Cardiac muscle cell (in vitro differentiated cells and primary cell): Measurements from ENCODE around the gene WNT3. TPM values are rescaled to one million over a fixed set of nuclear protein-coding genes. Genes with fewer than 3 reads are reported as not detected.
A peak's percentile ranks its signal among the peaks of the same experiment; 100 is the strongest.

Experiments
- DNase-seq, 2 donors: peaks; one replicate each; pipeline versions ENCODE4 v3.0.0 to v3.0.0-alpha.2; 2010 to 2017; ENCODE audit warnings: low read depth in 1 of 2, low spot score in 1 of 2
- H3K27ac ChIP-seq: fragments of 200-600 bp; sonication (generic); 2 replicates; pipeline ENCODE4 v1.5.1; 2016
- H3K27me3 ChIP-seq: fragments of 200-600 bp; sonication (generic); 2 replicates; pipeline ENCODE4 v1.6.0; 2016; ENCODE audit warnings: control low read depth
- H3K36me3 ChIP-seq: fragments of 200-600 bp; sonication (generic); 2 replicates; pipeline ENCODE4 v1.5.1; 2016; ENCODE audit warnings: control low read depth
- H3K4me1 ChIP-seq: fragments of 200-600 bp; sonication (generic); 2 replicates; pipeline ENCODE4 v1.8.1; 2017; ENCODE audit warnings: low read depth, mild to moderate bottlenecking, mixed run types
- H3K4me3 ChIP-seq: fragments of 200-600 bp; sonication (generic); 2 replicates; pipeline ENCODE4 v1.5.1; 2016; ENCODE audit warnings: mild to moderate bottlenecking
- H3K9me3 ChIP-seq: fragments of 200-600 bp; sonication (generic); 2 replicates; pipeline ENCODE4 v1.5.1; 2017; ENCODE audit warnings: low read depth, mild to moderate bottlenecking, control low read depth
- polyA plus RNA-seq: library from polyadenylated mRNA; unstranded; fragments of >200 nt; fragmentation: Nextera tagmentation; extraction: Ambion mirVana; gene quantifications from 2 replicates; pipeline ENCODE4 v1.2.1, GENCODE V29; 2016
- total RNA-seq: library from RNA; depleted of rRNA; stranded (reverse); fragments of >200 nt; gene quantifications from 2 replicates; pipeline ENCODE4 v1.2.3, GENCODE V29; 2016
- TF ChIP-seq, protein P1 (sequence below): IDR thresholded peaks from 2 replicates; pipeline ENCODE4 v1.5.1; 2012; ENCODE audit warnings: low read depth, mild to moderate bottlenecking, low read length

The WNT3 gene
- total and polyA plus RNA-seq, 2 experiments from 2014 or later, result 5.8 to 7.3 TPM

GRCh38 chr17:46732160-46732559, 86.3 kb downstream of the WNT3 start:
- DNase-seq, result no peak
- TF ChIP-seq, protein P1, sequence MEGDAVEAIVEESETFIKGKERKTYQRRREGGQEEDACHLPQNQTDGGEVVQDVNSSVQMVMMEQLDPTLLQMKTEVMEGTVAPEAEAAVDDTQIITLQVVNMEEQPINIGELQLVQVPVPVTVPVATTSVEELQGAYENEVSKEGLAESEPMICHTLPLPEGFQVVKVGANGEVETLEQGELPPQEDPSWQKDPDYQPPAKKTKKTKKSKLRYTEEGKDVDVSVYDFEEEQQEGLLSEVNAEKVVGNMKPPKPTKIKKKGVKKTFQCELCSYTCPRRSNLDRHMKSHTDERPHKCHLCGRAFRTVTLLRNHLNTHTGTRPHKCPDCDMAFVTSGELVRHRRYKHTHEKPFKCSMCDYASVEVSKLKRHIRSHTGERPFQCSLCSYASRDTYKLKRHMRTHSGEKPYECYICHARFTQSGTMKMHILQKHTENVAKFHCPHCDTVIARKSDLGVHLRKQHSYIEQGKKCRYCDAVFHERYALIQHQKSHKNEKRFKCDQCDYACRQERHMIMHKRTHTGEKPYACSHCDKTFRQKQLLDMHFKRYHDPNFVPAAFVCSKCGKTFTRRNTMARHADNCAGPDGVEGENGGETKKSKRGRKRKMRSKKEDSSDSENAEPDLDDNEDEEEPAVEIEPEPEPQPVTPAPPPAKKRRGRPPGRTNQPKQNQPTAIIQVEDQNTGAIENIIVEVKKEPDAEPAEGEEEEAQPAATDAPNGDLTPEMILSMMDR, result no peak
- H3K4me3 ChIP-seq, result no peak overlapping the region

GRCh38 chr17:46730679-46731078, 87.8 kb downstream of the WNT3 start:
- Histone ChIP-seq H3K36me3 (no peaks in the 10 kb centered on the region), H3K27ac (no peak overlapping the region), H3K27me3 (no peaks in the 10 kb centered on the region), H3K4me3 (no peak overlapping the region), H3K4me1 (no peaks in the 10 kb centered on the region), H3K9me3 (no peaks in the 10 kb centered on the region)
- TF ChIP-seq, protein P1, result no peak
- no peak for DNase-seq

More at GRCh38 chr17:46732160-46732559, 86.3 kb downstream of the WNT3 start:
- no peaks in the 10 kb centered on the region for H3K36me3 ChIP-seq
- no peak overlapping the region for H3K27ac ChIP-seq
- H3K4me1 ChIP-seq, result no peaks in the 10 kb centered on the region
- no peaks in the 10 kb centered on the region for H3K9me3 ChIP-seq
- H3K27me3 ChIP-seq, result no peaks in the 10 kb centered on the region

DNA sequence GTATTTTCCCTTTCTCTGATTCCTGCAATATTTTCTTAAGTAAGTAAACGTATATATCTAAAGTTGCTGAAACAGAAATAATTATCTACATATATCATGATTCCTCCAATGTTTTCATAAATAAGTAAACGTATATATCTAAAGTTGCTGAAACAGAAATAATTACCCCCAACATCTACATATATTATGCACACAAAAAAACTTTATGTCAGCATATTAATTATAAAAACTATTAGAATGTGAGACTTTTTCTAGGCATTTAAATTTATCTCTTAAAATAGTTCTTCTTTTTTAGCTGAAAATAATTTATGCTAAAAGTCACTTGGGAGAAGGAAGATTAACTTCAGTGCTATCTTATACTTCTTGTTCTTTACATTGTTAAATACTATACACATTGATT, 88.5 kb downstream of the WNT3 start:
- H3K27me3 ChIP-seq, result no peaks in the 10 kb centered on the region
- DNase-seq, result no peak
- no peaks in the 10 kb centered on the region for H3K36me3 ChIP-seq
- H3K4me1 ChIP-seq, result no peaks in the 10 kb centered on the region
- H3K9me3 ChIP-seq, result no peaks in the 10 kb centered on the region
- H3K27ac ChIP-seq, result no peak overlapping the region
- TF ChIP-seq, protein P1, result no peak
- no peak overlapping the region for H3K4me3 ChIP-seq

DNA sequence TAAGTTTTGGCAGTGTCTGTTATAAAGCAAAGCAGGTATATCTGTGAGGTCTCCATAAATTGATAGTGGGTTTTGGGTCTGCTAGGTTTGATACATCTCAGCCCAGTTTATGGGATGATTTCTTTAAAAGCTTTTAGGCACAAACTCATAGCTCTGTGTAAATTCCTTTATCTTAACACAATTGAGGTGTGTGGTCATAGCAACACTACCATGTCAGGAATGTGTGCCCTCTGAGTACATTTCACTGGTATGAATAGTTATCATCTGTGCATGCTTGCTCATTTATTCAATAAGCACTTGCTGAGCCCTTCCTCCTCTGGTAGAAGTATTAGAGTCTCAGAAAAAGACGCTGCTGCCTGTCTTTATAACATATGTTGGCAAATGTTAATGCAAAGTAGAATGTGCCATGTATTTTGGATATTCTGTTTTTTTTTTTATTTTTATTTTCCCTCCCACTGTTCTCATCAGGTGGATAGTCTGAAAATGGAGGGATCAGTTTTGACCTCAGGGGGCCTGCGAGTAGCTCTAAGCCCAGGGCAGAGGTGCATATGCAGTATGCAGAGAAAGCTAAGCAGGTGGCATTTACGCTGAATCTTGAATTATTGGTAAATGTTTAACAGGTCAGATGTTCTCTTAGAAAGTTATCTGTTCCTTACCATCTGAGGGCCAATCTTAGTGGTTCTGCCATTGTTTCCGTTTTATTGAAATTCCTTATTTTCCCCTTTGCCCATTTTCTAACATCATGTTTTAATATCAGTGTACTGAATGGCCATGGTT, 90.7 kb downstream of the WNT3 start:
- no peaks in the 10 kb centered on the region for H3K4me1 ChIP-seq
- TF ChIP-seq, protein P1, result no peak
- DNase-seq, result peak in 1 of 2 donors; percentile 53
- no peak overlapping the region for H3K4me3 ChIP-seq
- H3K27me3 ChIP-seq, result no peaks in the 10 kb centered on the region
- no peaks in the 10 kb centered on the region for H3K36me3 ChIP-seq
- no peak overlapping the region for H3K27ac ChIP-seq
- H3K9me3 ChIP-seq, result no peaks in the 10 kb centered on the region

GRCh38 chr17:46726206-46726605, 92.3 kb downstream of the WNT3 start:
- Histone ChIP-seq H3K4me1 (no peaks in the 10 kb centered on the region), H3K27ac (no peak overlapping the region), H3K9me3 (no peaks in the 10 kb centered on the region), H3K27me3 (no peaks in the 10 kb centered on the region), H3K36me3 (no peaks in the 10 kb centered on the region), H3K4me3 (no peak overlapping the region)
- TF ChIP-seq, protein P1, result no peak
- DNase-seq, result peak in 1 of 2 donors; percentile 15
